Progenitor cell of endocrine pancreas (in vitro differentiated cells): Measurements from ENCODE around the gene DMRTB1. TPM values are rescaled to one million over a fixed set of nuclear protein-coding genes. Genes with fewer than 3 reads are reported as not detected.

Experiments used
- DNase-seq: peaks from one replicate; pipeline ENCODE4 v3.0.0; 2021; ENCODE audit warnings: low spot score; ENCODE audit not compliant: unreplicated experiment
- H3K27ac Mint-ChIP-seq: 2 replicates; pipeline ENCODE4 v1.8.0; 2021; ENCODE audit warnings: mild to moderate bottlenecking, moderate library complexity, mixed read lengths
- H3K27me3 Mint-ChIP-seq: 2 replicates; pipeline ENCODE4 v1.8.0; 2021; ENCODE audit warnings: mixed read lengths
- H3K36me3 Mint-ChIP-seq: 2 replicates; pipeline ENCODE4 v1.8.0; 2022; ENCODE audit warnings: mixed read lengths; ENCODE audit not compliant: insufficient read depth
- H3K4me1 Mint-ChIP-seq: 2 replicates; pipeline ENCODE4 v1.8.0; 2021; ENCODE audit warnings: low read depth, mixed read lengths
- H3K4me3 Mint-ChIP-seq: 2 replicates; pipeline ENCODE4 v1.8.0; 2021; ENCODE audit warnings: low read depth, mild to moderate bottlenecking, moderate library complexity, mixed read lengths
- H3K9me3 Mint-ChIP-seq: 2 replicates; pipeline ENCODE4 v1.8.0; 2021; ENCODE audit warnings: low read depth, mixed read lengths
- CTCF ChIP-seq: fragments of 200-600 bp; sonication (generic); IDR thresholded peaks from one replicate; pipeline ENCODE4 v1.5.0; 2021; ENCODE audit warnings: antibody characterized with exemption, mild to moderate bottlenecking; ENCODE audit not compliant: unreplicated experiment
- total RNA-seq: library from RNA; stranded (reverse); gene quantifications from 2 replicates; pipeline ENCODE4 v1.2.1, GENCODE V29; 2021

DMRTB1 gene
- total RNA-seq, 1 donor from 2014 or later, result not detected

GRCh38 chr1:53412285-53413174, 46.7 kb upstream of the DMRTB1 start:
- Mint-ChIP-seq H3K36me3 (no peaks in the 10 kb centered on the region), H3K9me3 (no peaks in the 10 kb centered on the region), H3K4me1 (peaks cover 23% of the 10 kb centered on the region), H3K27ac (no peak overlapping the region), H3K4me3 (no peak overlapping the region), H3K27me3 (peaks cover 48% of the 10 kb centered on the region)
- no peak for TF ChIP-seq CTCF
- DNase-seq, result no peak

GRCh38 chr1:53413175-53414001, 45.8 kb upstream of the DMRTB1 start:
- TF ChIP-seq CTCF, result no peak
- Mint-ChIP-seq H3K27ac (no peak overlapping the region), H3K4me3 (no peak overlapping the region), H3K4me1 (peaks cover 27% of the 10 kb centered on the region), H3K36me3 (no peaks in the 10 kb centered on the region), H3K9me3 (no peaks in the 10 kb centered on the region), H3K27me3 (peaks cover 44% of the 10 kb centered on the region)
- no peak for DNase-seq

GRCh38 chr1:53414632-53415031, 44.6 kb upstream of the DMRTB1 start:
- no peak for TF ChIP-seq CTCF
- Mint-ChIP-seq H3K4me1 (peaks cover 29% of the 10 kb centered on the region), H3K27me3 (peaks cover 47% of the 10 kb centered on the region), H3K27ac (no peak overlapping the region), H3K36me3 (no peaks in the 10 kb centered on the region), H3K4me3 (no peak overlapping the region), H3K9me3 (no peaks in the 10 kb centered on the region)
- DNase-seq, result no peak

GRCh38 chr1:53415432-53415831, 43.8 kb upstream of the DMRTB1 start:
- H3K4me1 Mint-ChIP-seq, result peaks cover 29% of the 10 kb centered on the region

More at GRCh38 chr1:53415432-53415831, 43.8 kb upstream of the DMRTB1 start:
- TF ChIP-seq CTCF, result no peak
- no peaks in the 10 kb centered on the region for H3K36me3 Mint-ChIP-seq
- H3K27me3 Mint-ChIP-seq, result peaks cover 41% of the 10 kb centered on the region
- H3K9me3 Mint-ChIP-seq, result no peaks in the 10 kb centered on the region
- H3K27ac Mint-ChIP-seq, result no peak overlapping the region
- H3K4me3 Mint-ChIP-seq, result no peak overlapping the region
- no peak for DNase-seq
